Left cardiac atrium (tissue), 4 donors: ENCODE results near the gene BIN1. TPM values are rescaled to one million over a fixed set of nuclear protein-coding genes. Genes with fewer than 3 reads are reported as not detected.

ENCODE experiments used
- ATAC-seq, 2 donors: fragments of 200-7000 bp; cut with Tn5 transposase; one replicate each; pipeline ENCODE4 v1.9.1; 2020; ENCODE audit warnings: mild to moderate bottlenecking in 2 of 2, moderate library complexity in 2 of 2
- DNase-seq: peaks from one replicate; pipeline ENCODE4 v3.0.0-alpha.2; 2020
- intact Hi-C, 2 donors: fragments of 100-400 bp; cut with DNase I; formaldehyde crosslinking; loops; one replicate each; pipeline versions ENCODE4 v1.14.1 to v1.15.1; 2022 to 2023
- total RNA-seq, 2 donors: library from RNA; stranded (reverse); fragmentation: NEBNext Ultra II Directional; extraction: Animal tissue kit (Norgen Biotek cat#: 25700); gene quantifications; one replicate each; pipeline ENCODE4 v1.2.1, GENCODE V29; 2021
- donor health status: DM: no; HTN: yes; CAD: no.
- donor health status: DM: no; HTN: yes; CAD: no; lungs with severe emphysema.
- donor health status: DM: yes; HTN: yes; CAD: no.
- donor health status: Dilated cardiomyopathy.

The BIN1 gene
- total RNA-seq, 2 donors from 2014 or later = 16.2 to 23.6 TPM

GRCh38 chr2:127020536-127020935, 86.4 kb downstream of the BIN1 start:
- intact Hi-C loops = no loop called here
- ATAC-seq = no peak
- no peak for DNase-seq

- ATAC-seq (no peak), DNase-seq (no peak)
- intact Hi-C loops = no loop called here
Measured at GRCh38 chr2:127017548-127017947, 89.4 kb downstream of the BIN1 start.

- intact Hi-C loops = no loop called here
- DNase-seq (no peak), ATAC-seq (no peak)
Measured at GRCh38 chr2:127016329-127016728, 90.6 kb downstream of the BIN1 start.

GRCh38 chr2:127015106-127015910, 91.6 kb downstream of the BIN1 start:
- intact Hi-C loops = no loop called here
- DNase-seq (no peak), ATAC-seq (no peak)

GRCh38 chr2:127014630-127015029, 92.3 kb downstream of the BIN1 start:
- ATAC-seq = no peak
- intact Hi-C loops = no loop called here
- no peak for DNase-seq

- ATAC-seq (no peak), DNase-seq (no peak)
- intact Hi-C loops = no loop called here
Measured at GRCh38 chr2:127014224-127014623, 92.7 kb downstream of the BIN1 start.

GRCh38 chr2:127012868-127013267, 94.1 kb downstream of the BIN1 start:
- DNase-seq (no peak), ATAC-seq (no peak)
- intact Hi-C loops = no loop called here

GRCh38 chr2:127012215-127012614, 94.7 kb downstream of the BIN1 start:
- no peak for ATAC-seq
- no peak for DNase-seq
- intact Hi-C loops = no loop called here

GRCh38 chr2:127011796-127012195, 95.2 kb downstream of the BIN1 start:
- no peak for ATAC-seq
- no peak for DNase-seq
- intact Hi-C loops = no loop called here

- ATAC-seq (no peak), DNase-seq (no peak)
- intact Hi-C loops = no loop called here
Measured at GRCh38 chr2:127011231-127011661, 95.7 kb downstream of the BIN1 start.

GRCh38 chr2:127008265-127009015, 98.5 kb downstream of the BIN1 start:
- DNase-seq (no peak), ATAC-seq (no peak)
- intact Hi-C loops = no loop called here

- DNase-seq (no peak), ATAC-seq (no peak)
- intact Hi-C loops = no loop called here
Measured at GRCh38 chr2:127007652-127008051, 99.3 kb downstream of the BIN1 start.

GRCh38 chr2:127006962-127007361, 100.0 kb downstream of the BIN1 start:
- intact Hi-C loops = no loop called here
- ATAC-seq (no peak), DNase-seq (no peak)

- no peak for ATAC-seq
- intact Hi-C loops = no loop called here
- DNase-seq = no peak
Measured at GRCh38 chr2:127004893-127005600, 101.9 kb downstream of the BIN1 start.

GRCh38 chr2:127003070-127003800, 103.7 kb downstream of the BIN1 start:
- intact Hi-C loops = no loop called here
- no peak for ATAC-seq
- no peak for DNase-seq

GRCh38 chr2:127001751-127002150, 105.2 kb downstream of the BIN1 start:
- no peak for DNase-seq
- intact Hi-C loops = no loop called here
- no peak for ATAC-seq

GRCh38 chr2:127000937-127001336, 106.0 kb downstream of the BIN1 start:
- DNase-seq (no peak), ATAC-seq (no peak)
- intact Hi-C loops = no loop called here

- ATAC-seq (no peak), DNase-seq (no peak)
- intact Hi-C loops = no loop called here
Measured at GRCh38 chr2:127000194-127000593, 106.8 kb downstream of the BIN1 start.

- ATAC-seq (no peak), DNase-seq (no peak)
- intact Hi-C loops = no loop called here
Measured at GRCh38 chr2:126999106-126999756, 107.7 kb downstream of the BIN1 start.
